Inflammatory macrophage treated with lipopolysaccharide for 1 hour (primary cell): ENCODE measurements around the gene NAV2.

Source experiments
- DNase-seq, 2 donors: peaks; one replicate each; pipeline ENCODE4 v3.0.0-alpha.2; 2020 to 2022

NAV2 gene

GRCh38 chr11:20027556-20028013 lies 314.9 kb downstream of the NAV2 start:
- DNase-seq: no peak

- DNase-seq: no peak
Observed at GRCh38 chr11:20029193-20029592, 316.6 kb downstream of the NAV2 start.

DNA sequence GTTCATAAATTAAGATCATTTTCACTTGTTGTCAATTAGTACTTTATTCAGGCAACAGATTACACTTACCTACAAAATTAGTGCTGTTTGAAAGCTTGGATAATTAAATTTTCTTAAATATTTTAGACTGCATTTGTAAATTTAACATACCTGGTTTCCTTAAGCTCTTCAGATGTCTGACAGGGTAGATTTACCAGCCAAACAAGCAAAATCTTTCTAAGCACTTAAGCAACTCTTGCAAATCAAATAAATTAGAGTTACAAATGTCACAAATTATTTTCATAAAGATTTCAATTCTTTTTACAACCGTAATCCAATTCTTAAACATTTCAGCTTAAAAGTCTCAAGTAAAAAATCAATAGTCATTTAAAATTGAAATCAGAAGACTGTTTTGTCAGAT lies 317.8 kb downstream of the NAV2 start:
- no peak for DNase-seq

DNA sequence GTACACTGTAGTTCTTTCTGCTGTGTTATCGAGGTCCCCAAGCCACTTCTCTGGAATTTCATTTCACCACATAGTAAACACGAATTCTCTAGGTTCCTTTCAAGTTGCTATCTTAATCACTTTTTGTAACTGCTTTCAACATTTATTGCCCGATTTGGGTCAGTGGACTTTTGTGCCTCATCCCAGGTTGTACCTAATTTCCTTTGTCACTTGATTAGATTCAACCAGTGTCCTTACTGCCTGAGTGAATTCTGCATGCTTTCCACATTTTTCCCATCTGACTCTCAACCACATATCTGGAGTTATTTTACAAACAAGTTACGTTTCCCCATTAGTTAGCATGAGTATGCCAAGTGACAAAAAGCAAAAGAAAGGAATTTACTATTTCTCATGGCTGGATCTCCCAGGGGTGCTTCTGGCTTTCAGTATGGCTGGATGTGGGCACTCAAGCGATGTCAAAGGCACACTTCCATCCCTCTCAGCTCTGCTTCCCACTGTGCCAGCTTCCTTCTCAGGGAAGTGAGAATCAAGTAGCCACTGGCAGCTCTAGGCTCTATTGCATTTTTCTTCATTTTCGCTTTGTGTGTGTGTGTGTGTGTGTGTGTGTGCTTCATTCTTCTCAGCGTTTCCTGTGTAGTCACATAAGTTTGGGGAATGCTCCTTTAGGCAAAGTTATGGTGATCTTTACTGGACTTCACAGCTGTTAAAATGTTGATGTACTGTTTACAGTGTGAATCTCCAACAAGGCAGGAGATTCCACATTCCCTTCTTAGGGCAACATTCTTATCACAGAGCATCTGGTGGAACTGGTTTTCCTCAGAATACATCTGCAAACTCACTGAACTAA lies 318.7 kb downstream of the NAV2 start:
- DNase-seq: no peak

DNA sequence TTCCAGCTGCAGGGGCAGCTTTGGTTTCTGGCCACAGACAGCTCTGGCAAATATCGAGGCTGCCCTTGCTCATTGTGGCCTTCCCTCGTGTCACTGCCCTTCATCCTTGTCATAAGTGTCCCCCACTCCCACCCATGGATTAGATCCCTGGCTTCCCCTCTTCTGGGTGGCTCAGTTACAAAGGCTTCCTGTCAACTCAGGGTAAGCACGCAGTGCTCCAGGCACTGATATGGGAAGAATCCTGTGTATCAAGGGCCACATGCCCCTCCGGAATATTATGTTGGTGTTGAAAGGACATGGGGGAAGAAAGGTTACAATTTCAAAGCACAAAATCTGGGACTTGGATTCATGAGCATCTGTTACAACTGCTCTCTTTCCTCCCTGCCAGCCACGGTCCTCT lies 319.5 kb downstream of the NAV2 start:
- no peak for DNase-seq

DNA sequence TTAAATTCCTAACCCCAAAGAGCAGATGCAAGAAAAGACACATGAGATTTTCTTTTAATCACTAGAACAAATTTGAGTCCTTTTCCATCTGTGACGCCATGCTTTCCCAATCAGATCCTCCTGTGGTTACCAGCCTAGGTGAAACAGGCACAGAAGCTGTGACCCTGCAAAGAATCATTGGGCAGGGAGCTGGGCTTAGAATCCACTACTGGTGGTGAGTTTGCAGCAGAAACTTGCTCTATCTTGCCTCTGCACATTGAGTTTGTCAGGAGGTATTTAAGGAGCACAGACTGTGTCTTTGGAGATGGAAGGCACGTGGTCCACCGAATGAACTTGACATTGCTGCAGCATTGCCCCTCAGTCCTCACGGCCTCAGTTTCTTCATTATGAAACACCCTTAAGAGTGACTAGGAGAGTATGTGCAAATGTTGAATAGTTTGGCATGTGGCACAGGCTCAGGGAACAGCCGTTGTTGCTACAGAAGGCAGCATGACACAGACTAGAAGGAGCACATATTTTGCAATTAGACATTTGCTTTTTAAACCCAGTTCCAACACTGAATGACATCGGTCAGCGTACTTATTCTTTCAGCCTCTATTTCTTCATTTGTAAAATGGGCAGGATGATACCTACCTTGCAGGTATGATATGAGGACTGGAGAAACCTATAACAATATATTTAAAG lies 320.1 kb downstream of the NAV2 start:
- DNase-seq: no peak

DNA sequence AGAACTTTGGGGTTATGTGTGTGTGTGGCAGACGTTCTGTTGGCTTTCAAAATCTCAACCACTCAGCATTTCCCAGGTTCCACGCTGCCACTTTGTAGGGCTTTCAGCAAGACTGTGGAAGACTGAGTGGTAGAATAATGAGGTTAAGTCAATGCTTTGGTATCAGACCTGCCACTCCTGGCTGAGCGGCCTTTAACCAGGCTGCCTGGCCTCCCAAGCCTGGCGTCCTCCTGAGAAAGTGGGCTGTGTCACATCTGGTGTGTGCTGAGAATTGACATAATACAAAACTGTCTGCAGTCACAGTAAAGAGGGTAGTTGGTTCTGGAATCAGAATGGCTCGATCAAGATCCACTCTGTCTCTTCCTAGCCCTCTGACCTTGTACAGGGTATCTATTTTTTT lies 321.2 kb downstream of the NAV2 start:
- DNase-seq: no peak

GRCh38 chr11:20034941-20035340 lies 322.3 kb downstream of the NAV2 start:
- no peak for DNase-seq

DNA sequence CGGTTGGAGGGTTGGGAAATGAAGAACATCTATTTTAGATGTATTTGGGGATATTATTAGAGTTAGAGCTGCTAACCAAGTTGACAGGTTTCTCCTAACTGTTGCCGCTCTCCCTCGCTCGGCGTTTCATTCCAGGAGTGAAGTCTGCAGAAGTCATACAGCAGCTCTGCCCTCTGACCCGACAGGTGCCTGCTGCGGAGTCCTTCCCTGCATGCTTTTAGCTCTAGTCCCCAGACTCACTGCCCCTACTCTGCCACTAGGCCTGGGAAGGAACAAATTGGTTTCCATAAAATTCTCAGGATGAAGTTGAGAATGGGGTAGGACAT lies 322.7 kb downstream of the NAV2 start:
- DNase-seq: no peak

GRCh38 chr11:20035701-20036601 lies 323.3 kb downstream of the NAV2 start:
- DNase-seq: no peak

GRCh38 chr11:20036626-20037335 lies 324.1 kb downstream of the NAV2 start:
- no peak for DNase-seq

DNA sequence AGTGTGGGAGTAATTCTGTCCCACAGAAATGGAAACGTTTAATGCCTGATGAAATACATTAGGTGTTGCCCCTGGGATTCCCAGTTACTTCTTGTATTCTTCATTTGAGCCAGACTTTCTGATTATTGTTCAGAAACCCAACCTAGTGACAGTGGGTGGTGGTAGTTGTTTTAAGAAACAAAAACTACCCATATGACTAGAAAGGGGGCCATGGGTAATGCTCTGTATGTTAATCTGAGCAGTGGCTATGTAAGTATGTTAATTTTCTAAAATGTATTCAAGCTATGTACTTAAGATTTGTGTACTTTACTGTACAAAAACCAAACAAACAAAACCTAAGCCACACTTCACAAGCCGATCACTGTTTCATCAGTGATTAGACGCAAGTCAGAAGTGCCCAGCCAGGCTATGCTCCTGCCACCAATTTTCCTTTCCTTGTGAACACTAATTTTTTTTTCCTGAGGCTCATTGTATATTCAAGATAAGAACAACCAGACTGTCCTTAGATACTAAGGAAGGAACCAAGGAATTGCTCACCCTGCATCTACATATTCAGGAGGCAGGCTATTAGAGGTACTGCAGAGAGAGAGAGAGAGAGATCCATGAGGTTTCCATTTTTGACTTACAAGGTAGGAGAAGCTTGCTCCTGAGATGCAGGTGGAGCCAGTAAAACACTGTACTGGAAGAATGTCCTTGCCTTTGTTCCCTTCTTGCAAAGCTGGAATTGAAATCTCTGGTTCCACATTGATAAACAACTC lies 324.9 kb downstream of the NAV2 start:
- DNase-seq: peak in 1 of 2 donors; percentile 7

DNA sequence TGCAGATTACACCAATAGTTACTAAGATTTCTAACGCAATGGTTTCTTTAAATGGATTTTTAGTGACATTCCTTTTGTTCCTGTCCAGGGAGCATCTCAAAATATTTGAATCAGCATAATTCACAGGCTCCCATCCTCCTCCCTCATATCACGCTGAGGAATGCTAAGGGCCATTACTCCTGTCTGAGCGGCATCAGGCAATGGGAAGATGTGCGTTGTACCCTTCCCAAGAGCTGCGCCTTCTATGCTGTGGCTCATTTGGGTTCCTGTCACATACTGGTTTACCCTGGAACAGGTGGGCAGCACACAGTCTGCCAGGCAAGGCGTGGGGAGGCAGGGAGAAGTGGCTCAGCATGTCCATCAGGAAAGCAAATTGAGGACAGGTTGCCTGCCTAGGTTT lies 325.8 kb downstream of the NAV2 start:
- no peak for DNase-seq

DNA sequence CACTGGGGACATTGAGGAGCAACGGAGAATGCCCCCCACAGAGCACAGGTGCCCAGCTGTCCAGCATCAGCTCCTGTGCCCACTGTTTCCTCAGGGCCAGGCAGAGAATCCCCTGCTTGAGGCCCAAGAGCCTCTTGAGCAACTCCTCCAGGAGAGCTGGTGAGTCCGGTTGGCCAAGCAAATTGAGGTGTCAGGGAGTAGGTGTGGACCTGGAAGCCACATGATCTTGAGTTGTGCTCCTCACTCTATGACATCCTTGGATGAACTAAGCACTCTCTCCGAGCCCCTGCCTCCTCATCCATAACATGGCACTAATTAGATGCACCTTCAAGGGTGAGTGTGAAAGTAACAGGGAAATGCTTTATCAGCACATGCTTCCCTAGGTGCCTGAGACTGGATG lies 326.3 kb downstream of the NAV2 start:
- DNase-seq: no peak

- DNase-seq: no peak
Observed at GRCh38 chr11:20041499-20041898, 328.9 kb downstream of the NAV2 start.

- DNase-seq: no peak
Observed at GRCh38 chr11:20042045-20042639, 329.5 kb downstream of the NAV2 start.

DNA sequence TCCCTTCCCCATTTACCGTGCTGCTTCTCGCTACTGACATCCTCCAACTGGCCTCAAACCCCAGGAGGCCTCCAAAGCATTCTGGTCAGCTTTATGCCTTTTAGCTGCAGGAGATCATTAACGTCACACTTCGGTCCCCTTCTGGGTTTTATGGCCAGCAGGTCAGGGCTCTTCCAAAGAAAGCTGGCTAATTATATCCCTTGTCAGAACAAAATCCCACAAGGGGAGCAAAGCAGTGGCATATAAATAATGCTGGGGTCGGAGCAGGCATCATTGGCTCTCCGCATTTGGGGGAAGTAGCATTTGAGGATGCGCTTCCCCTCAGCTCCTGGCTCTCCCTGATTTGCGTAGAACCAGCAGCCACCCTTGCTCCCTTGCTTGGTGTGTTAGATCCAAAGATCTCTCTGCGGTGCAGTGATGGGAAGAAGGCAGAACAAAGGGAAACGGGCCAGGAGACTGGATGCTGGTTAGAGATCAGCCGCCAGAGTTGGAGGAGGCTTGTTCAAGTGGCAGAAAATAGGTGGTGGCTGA lies 330.2 kb downstream of the NAV2 start:
- DNase-seq: no peak

GRCh38 chr11:20043992-20044391 lies 331.4 kb downstream of the NAV2 start:
- no peak for DNase-seq

DNA sequence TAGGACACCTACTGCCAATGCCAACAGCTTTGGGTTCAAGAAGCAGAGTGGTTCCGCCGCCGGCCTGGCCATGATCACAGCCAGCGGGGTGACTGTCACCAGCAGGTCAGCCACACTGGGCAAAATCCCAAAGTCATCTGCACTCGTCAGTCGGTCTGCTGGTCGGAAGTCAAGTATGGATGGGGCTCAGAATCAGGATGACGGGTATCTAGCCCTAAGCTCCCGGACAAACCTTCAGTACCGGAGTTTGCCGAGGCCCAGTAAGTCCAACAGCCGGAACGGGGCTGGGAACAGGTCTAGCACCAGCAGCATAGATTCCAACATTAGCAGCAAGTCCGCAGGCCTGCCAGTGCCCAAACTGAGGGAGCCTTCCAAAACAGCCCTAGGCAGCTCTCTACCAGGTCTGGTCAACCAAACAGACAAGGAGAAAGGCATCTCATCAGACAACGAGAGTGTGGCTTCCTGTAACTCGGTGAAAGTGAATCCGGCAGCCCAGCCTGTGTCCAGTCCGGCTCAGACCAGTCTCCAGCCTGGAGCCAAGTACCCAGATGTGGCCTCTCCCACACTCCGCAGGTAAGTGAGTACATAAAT lies 332.6 kb downstream of the NAV2 start:
- no peak for DNase-seq

- DNase-seq: peak; percentile 32 to 42
Observed at GRCh38 chr11:20046416-20046815, 333.8 kb downstream of the NAV2 start.
